Measurements from ENCODE around the gene EEF2KMT.

DNA sequence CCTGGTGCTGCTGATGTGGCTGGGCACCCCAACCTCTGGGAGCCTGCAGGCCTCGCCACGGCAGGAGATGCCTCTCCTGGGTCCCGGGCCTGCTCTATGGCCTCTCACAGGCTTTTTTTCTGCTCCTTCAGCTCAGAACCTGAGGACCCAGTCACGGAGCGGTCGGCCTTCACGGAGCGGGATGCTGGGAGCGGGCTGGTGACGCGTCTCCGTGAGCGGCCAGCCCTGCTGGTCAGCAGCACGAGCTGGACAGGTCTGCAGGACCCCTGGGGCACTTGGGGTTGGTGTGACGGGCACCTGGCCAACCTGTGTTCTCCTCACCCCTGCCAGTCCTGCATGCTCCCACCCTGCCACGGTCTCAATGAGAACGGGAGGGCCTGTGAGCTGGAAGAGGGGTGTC, 19.0 kb downstream of the EEF2KMT start:
- no peak for TF ChIP-seq EZH2 (IDR thresholded peaks at IDR 0.05; ENCODE audit: low read length)
- TF ChIP-seq, protein P1, sequence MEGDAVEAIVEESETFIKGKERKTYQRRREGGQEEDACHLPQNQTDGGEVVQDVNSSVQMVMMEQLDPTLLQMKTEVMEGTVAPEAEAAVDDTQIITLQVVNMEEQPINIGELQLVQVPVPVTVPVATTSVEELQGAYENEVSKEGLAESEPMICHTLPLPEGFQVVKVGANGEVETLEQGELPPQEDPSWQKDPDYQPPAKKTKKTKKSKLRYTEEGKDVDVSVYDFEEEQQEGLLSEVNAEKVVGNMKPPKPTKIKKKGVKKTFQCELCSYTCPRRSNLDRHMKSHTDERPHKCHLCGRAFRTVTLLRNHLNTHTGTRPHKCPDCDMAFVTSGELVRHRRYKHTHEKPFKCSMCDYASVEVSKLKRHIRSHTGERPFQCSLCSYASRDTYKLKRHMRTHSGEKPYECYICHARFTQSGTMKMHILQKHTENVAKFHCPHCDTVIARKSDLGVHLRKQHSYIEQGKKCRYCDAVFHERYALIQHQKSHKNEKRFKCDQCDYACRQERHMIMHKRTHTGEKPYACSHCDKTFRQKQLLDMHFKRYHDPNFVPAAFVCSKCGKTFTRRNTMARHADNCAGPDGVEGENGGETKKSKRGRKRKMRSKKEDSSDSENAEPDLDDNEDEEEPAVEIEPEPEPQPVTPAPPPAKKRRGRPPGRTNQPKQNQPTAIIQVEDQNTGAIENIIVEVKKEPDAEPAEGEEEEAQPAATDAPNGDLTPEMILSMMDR (optimal IDR thresholded peaks at IDR 0.05 in 1 of 3, IDR thresholded peaks at IDR 0.05 in 1 of 3, conservative IDR thresholded peaks at IDR 0.05 in 1 of 3; ENCODE audit: extremely low read depth in 1 of 3, insufficient read depth in 2 of 3, low read length in 3 of 3), result no peak
